Retinal pigment epithelial cell (primary cell): ENCODE measurements around the gene SMG1.
A peak's percentile ranks its signal among the peaks of the same experiment; 100 is the strongest.

ENCODE experiments used
- DNase-seq: peaks from one replicate; pipeline ENCODE4 v3.0.0-alpha.2; 2010; ENCODE audit warnings: low read depth
- H3K4me3 ChIP-seq: 2 replicates; pipeline ENCODE4 v1.5.1; 2011; ENCODE audit warnings: mild to moderate bottlenecking, low read length, control low read depth, moderate library complexity
- CTCF ChIP-seq: conservative IDR thresholded peaks from 2 replicates; pipeline ENCODE4 v1.5.1; 2011; ENCODE audit warnings: low read depth, low read length, control low read depth, inconsistent platforms

SMG1 gene

GRCh38 chr16:18925986-18926865 lies at the start of gene SMG1:
SMG1 (minus strand) TSS chr16:18926408; CDS start chr16:18926041, 367 bp downstream.
- peak; percentile 88 for DNase-seq
- peak within 1 kb of the TSS; percentile 62 for H3K4me3 ChIP-seq

DNA sequence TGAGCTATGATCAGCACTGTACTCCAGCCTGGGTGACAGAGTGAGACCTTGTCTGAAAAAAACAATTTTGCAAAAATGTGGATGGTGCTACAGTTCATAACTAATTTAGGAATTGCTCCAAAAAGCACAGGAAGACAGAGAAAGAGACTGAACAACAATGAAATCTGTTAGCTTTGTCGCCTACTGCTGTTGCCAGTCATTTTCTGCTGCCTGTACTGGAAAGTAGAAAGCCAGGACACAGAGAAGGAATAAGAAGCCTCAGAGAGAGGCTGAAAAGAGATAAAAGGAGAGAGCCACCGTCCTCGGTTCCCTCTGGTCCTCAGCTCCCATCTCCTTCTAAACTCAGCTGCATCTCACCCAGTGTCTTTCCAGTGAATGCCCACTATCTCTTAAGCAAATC lies 48.9 kb upstream of the SMG1 start:
- TF ChIP-seq CTCF = no peak
- H3K4me3 ChIP-seq = no peak overlapping the region
- DNase-seq = no peak

GRCh38 chr16:18969855-18970240 lies 43.6 kb upstream of the SMG1 start:
- TF ChIP-seq CTCF = no peak
- no peak for DNase-seq
- no peak overlapping the region for H3K4me3 ChIP-seq

DNA sequence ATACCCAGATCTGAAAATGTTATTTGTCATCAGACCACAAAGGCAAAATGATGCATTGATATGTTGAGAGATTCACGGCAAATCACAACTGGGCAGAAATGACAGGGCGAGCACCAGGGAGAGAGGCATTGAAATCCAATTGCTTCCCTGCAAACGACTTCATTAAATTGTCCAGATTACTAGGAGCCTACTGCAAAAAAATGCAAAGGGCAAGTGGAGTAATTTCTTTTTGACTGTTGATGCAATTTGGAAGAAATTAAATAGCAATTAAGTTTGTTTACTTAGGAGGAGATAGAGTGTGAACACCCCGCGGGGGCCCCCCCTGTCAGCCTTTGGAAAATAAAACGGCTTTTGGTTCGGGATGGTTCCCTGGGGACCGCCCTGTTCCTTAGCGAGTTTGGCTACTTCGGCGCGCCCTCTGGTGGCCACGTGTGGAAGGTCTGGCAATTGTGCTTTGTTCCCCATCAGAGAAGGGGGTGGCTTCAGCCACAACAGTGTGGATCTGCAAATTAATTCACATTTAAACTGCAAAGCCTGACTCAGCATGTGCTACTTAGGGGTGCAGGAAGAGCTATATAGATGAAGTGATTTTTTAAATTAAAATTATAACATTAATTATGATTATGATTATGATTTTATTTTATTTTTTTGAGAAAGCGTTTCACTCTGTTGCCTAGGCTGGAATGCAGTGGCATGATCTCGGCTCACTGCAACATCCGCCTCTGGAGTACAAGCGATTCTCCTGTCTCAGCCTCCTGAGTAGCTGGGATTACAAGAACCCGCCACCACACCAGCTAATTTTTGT lies 43.0 kb upstream of the SMG1 start:
- H3K4me3 ChIP-seq = peak overlapping the region; percentile 35
- no peak for DNase-seq
- TF ChIP-seq CTCF = peak; percentile 88

GRCh38 chr16:18966791-18967190 lies 40.6 kb upstream of the SMG1 start:
- no peak for DNase-seq
- TF ChIP-seq CTCF = no peak
- H3K4me3 ChIP-seq = no peak overlapping the region

GRCh38 chr16:18965555-18965954 lies 39.3 kb upstream of the SMG1 start:
- no peak for TF ChIP-seq CTCF

DNA sequence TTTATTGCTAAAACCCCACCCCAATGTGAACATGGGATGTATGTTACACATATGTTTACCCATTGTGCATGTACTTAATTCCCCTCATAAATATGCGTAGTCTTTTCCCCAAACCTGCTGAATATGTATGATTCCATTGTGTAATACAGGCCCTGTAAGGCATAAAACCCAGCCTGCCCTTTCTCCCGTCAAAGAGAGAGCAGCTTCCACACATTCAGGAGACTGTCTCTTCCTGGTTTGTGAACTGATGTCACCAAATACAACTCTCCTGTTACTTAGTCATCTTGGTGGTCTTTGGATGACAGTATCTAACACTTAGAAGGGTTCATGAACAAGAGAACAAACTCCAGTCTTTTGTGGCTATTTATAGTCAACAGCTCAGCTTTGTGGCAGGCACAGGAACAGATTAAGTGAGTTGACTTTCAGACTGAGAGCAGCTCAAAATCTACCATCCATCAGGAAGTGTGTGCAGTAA lies 32.9 kb upstream of the SMG1 start:
- H3K4me3 ChIP-seq = no peak overlapping the region
- DNase-seq = peak; percentile 44
- TF ChIP-seq CTCF = no peak

More at GRCh38 chr16:18965555-18965954, 39.3 kb upstream of the SMG1 start:
- H3K4me3 ChIP-seq = no peak overlapping the region
- DNase-seq = no peak
